Cortex of kidney (tissue), 1 donor: ENCODE data around the gene CD6.

Experiments
- DNase-seq: peaks from one replicate; lab custom pipeline; 2025; lab: John Stamatoyannopoulos, UW

The CD6 gene

DNA sequence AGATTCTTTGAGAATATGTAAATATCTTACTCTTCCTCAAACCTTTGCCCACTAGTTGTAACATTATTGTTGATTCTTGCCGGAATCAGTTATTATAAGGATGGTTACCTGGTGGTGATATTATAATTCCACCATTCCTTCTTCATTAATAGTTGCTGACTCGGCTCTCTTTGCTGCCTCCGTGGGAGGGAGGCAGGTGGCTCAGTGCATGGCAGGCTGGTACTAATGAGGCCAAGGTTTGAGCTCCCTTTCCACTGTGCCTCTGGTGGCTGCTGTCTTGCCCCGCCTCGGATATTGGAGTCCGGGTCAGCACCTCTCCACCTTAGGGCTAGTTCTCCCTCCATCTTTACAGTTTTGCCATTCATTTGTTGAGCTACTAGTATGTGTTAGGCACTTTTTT lies 12.7 kb downstream of the CD6 start:
- no peak for DNase-seq

GRCh38 chr11:60984636-60985035 lies 13.2 kb downstream of the CD6 start:
- no peak for DNase-seq

DNA sequence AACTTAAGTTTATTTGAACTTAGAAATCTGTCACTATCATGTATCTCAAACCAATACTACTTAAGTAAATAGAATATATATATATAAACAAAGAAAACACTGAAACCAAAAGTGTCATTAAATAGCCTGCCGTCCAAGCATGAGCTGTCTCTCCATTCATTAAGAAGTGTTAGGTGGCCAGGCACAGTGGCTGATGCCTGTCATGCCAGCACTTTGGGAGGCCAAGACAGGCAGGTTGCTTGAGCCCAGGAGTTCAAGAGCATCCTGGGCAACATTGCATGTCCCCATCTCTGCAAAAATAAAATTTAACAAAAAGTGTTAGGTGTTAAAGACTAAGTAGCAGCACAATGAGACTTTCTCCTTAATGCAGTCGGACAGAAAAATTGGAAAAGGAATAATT lies 14.0 kb downstream of the CD6 start:
- no peak for DNase-seq

DNA sequence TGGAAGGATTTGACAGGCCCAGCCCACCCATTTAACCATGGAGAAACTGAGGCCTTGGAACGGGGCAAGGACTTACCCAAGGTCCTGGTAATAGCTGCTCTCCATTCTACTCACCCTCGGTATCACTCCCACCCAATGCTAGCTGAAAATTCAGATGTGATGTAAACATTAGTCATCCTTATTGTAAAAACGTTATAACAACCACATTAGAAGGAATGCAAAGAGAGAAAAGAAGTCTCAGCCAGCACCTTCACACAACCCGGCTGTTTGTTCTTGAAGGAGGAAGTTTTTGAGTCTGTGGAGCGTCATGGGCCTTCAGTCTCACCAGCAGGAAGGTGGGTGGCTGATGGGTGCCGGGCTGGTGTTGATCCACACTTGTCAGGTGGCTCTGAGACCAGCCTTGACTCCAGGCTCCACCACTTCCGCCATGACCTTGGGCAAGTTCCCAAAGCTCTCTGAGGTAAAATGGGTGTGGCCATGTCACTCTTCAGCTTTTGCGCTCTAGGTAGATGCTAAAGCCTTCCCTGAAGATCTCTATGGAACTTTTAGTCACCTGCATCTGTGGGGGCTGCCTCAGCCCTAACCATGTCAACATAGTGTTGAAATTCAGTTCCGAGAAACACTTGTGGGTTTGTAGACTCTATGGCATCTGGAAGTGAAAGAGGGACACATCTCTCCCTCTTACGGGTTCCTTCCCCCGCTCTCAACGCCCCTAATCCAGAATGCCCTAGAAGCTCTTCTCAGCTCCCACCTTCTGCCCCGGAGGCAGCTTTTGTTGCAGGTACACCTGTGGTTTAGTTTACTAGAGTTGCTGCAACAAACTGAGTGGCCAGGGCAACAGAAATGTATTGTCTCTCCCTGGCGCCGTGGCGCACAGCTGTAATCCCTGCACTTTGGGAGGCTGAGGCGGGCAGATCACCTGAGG lies 14.8 kb downstream of the CD6 start:
- DNase-seq: no peak

- no peak for DNase-seq
Observed at GRCh38 chr11:60987577-60988277, 16.2 kb downstream of the CD6 start.

- DNase-seq: no peak
Observed at GRCh38 chr11:60988658-60989057, 17.2 kb downstream of the CD6 start.

- DNase-seq: no peak
Observed at GRCh38 chr11:60989093-60989650, 17.7 kb downstream of the CD6 start.

GRCh38 chr11:60991457-60991856 lies 20.0 kb downstream of the CD6 start:
- DNase-seq: no peak

GRCh38 chr11:60992842-60993409 lies 21.4 kb downstream of the CD6 start:
- DNase-seq: no peak

GRCh38 chr11:60993615-60994014 lies 22.1 kb downstream of the CD6 start:
- no peak for DNase-seq

GRCh38 chr11:60994541-60995080 lies 23.1 kb downstream of the CD6 start:
- DNase-seq: no peak

DNA sequence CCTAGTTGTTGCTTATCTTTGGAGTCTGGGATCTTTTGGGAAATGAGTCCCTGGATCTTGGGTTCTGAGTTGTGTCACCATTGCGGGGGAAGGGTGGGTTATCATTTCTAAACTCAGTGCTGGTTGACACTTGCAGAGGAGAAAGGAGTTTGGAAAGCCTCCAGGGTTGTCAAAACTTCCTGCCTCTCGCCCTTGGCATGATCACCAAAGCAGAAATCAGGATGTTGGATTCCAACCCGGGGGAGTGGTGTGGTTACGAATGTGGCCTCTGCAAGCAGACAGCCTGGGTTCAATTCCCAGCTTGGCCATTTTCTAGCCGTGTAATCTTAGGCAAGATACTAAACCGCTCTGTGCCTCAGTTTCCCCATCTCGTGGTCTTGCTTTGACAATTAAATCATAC lies 24.3 kb downstream of the CD6 start:
- DNase-seq: no peak

- no peak for DNase-seq
Observed at GRCh38 chr11:60996381-60997138, 25.1 kb downstream of the CD6 start.

DNA sequence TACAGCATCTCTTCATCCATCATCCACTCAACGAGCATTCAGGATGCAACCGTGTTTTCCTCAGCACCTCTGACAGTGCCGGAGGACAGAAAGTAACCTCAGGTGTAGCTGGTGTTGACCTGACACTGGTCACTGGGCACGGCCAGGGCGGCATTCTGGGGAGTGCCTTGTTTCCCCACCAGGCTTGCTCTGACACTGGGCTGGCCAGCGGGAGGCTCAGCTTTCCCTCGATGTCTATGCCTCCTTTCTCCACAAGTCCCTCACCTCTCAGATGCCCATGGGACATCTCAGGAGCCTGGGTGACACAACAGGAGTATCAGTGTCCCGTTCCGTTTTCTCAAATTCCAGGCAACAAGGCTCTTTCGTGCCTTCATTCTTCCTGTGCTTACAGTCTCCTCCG lies 28.9 kb downstream of the CD6 start:
- no peak for DNase-seq

DNA sequence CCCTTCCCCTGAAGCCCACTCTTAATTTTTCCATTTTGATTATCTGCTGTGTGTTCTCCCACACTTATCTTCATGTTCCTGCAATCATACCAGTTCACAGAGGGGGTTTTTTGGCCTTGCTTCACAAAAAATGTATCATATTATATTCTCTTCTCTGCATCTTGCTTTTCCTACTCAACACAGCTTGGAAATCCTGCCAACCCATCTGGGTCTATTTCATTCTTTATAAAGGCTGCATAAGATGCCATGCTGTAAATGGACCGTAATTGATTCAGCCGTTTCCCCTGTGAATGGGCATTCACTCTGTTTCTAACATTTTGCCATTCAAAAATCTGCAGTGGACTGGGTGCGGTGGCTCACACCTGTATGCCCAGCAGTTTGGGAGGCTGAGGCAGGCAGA lies 30.5 kb downstream of the CD6 start:
- DNase-seq: no peak

DNA sequence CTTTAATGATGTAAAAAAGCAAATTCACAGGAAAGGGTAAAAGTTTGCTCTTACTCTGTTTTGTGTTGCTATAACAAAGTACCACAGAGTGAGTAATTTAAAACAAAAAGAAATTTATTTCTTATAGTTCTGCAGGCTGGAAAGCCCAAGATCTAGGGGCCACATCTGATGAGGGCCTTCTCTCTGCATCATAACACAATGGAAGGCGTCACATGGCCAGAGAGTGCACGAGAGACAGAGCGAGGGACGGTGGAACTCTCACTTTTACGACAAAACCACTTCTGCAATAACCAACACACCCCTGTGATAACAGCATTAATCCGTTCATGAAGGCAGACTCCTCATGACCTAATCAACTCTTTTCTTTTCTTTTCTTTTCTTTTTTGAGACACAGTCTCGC lies 31.1 kb downstream of the CD6 start:
- no peak for DNase-seq

- DNase-seq: no peak
Observed at GRCh38 chr11:61004180-61004611, 32.7 kb downstream of the CD6 start.

GRCh38 chr11:61004761-61005181 lies 33.3 kb downstream of the CD6 start:
- DNase-seq: no peak

- DNase-seq: no peak
Observed at GRCh38 chr11:61007383-61007955, 36.0 kb downstream of the CD6 start.

DNA sequence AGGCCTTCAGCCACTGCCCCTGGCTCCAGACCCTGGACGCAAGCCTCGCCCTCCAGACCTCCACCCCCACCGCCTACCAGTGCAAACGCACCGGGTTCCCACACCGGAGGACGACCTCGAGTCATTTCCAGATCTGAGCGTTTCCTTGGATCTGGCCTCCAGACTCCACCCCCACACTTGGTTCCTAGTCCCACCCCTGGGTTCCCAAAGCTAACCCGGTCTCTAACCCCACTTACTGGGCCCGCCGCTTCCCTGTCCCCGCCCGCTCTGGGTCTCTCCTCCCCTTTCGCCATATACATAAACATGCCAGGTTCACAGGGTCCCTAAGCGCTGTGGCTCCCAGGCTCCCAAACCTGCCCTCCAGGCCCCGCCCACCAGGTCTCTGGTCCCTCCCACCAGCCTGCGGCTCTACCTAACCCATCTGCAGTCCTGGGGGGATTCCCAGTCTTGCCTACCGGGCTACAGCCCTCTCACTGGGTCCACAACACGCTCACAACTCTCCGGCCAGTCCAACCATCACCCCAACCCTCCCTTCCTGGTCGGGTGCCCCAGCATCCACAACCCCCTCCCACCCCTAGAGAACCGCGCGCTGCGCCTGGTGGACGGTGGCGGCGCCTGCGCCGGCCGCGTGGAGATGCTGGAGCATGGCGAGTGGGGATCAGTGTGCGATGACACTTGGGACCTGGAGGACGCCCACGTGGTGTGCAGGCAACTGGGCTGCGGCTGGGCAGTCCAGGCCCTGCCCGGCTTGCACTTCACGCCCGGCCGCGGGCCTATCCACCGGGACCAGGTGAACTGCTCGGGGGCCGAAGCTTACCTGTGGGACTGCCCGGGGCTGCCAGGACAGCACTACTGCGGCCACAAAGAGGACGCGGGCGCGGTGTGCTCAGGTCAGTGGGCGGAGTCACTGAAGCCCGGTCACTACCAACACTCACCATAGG lies 36.7 kb downstream of the CD6 start:
- no peak for DNase-seq
